SK-N-SH treated with all-trans-retinoic acid at 6 μM for 48 hours (cell line): ENCODE results near the gene C12orf54.

Experiments used
- ATAC-seq: fragments of 200-7000 bp; cut with Tn5 transposase; 3 replicates; pipeline ENCODE4 v1.9.1; 2020; ENCODE audit warnings: mild to moderate bottlenecking, moderate library complexity
- BACH2 ChIP-seq: fragments of 250-450 bp; sonication (Bioruptor Pico); IDR thresholded peaks from 2 replicates; pipeline ENCODE4 v1.9.0; 2021; ENCODE audit warnings: mild to moderate bottlenecking, borderline replicate concordance
- CSRNP3 ChIP-seq: fragments of 250-450 bp; sonication (Bioruptor Pico); IDR thresholded peaks from 2 replicates; pipeline ENCODE4 v1.5.1; 2021; ENCODE audit warnings: mild to moderate bottlenecking, moderate library complexity
- PATZ1 ChIP-seq: fragments of 250-450 bp; sonication (Bioruptor Pico); IDR thresholded peaks from 2 replicates; pipeline ENCODE4 v1.8.0; 2020; ENCODE audit warnings: mild to moderate bottlenecking, moderate library complexity, borderline replicate concordance
- POU6F1 ChIP-seq: fragments of 250-450 bp; sonication (Bioruptor Pico); IDR thresholded peaks from 2 replicates; pipeline ENCODE4 v1.8.0; 2021; ENCODE audit warnings: low read depth, mild to moderate bottlenecking, moderate library complexity, borderline replicate concordance
- SNAI2 ChIP-seq: fragments of 250-450 bp; sonication (Bioruptor Pico); IDR thresholded peaks from 2 replicates; pipeline ENCODE4 v1.5.0; 2020; ENCODE audit warnings: mild to moderate bottlenecking, moderate library complexity

C12orf54 gene

GRCh38 chr12:48545833-48546469 is 63.7 kb downstream of the C12orf54 start:
- no peak for TF ChIP-seq POU6F1 (CRISPR knock-in tag)
- no peak for TF ChIP-seq SNAI2 (CRISPR knock-in tag)
- no peak for TF ChIP-seq CSRNP3 (CRISPR knock-in tag)
- TF ChIP-seq BACH2 (CRISPR knock-in tag) = no peak
- no peak for TF ChIP-seq PATZ1 (CRISPR knock-in tag)
- ATAC-seq = no peak
